GM12878 (cell line): Measurements from ENCODE around the gene AP3B1. TPM values are rescaled to one million over a fixed set of nuclear protein-coding genes. Genes with fewer than 3 reads are reported as not detected.

Experiments used
- CBX5 ChIP-seq: sonication (generic); IDR thresholded peaks from 2 replicates; pipeline ENCODE4 v1.6.1; 2016; ENCODE audit warnings: low read depth, moderate library complexity, mild to moderate bottlenecking, inconsistent platforms
- E4F1 ChIP-seq: fragments of 450-650 bp; IDR thresholded peaks from 2 replicates; pipeline ENCODE4 v1.6.1; 2018; ENCODE audit warnings: borderline replicate concordance, mild to moderate bottlenecking; ENCODE audit not compliant: partially characterized antibody
- EGR1 ChIP-seq, 2 experiments: IDR thresholded peaks; 1 replicate in 1 of 2; 2 replicates in 1 of 2; pipeline ENCODE4 v1.6.1; 2011 to 2012; ENCODE audit warnings: low read depth in 2 of 2, low read length in 2 of 2, borderline replicate concordance in 1 of 2, mild to moderate bottlenecking in 1 of 2, moderate library complexity in 1 of 2
- EP300 ChIP-seq, 2 experiments: fragments of 150-350 bp in 1 of 2; IDR thresholded peaks; 2 replicates each; pipeline ENCODE4 v1.6.1; 2011 to 2012; ENCODE audit warnings: low read depth in 2 of 2, low read length in 2 of 2, borderline replicate concordance in 1 of 2, improper control_type of control experiment in 1 of 2, inconsistent platforms in 1 of 2; ENCODE audit not compliant: control insufficient read depth in 1 of 2
- IRF3 ChIP-seq: fragments of 450-650 bp; IDR thresholded peaks from 2 replicates; pipeline ENCODE4 v1.6.1; 2014; ENCODE audit warnings: mild to moderate bottlenecking
- RELA ChIP-seq: fragments of 450-650 bp; IDR thresholded peaks from 2 replicates; pipeline ENCODE4 v1.8.0; 2014; ENCODE audit warnings: borderline replicate concordance; ENCODE audit not compliant: partially characterized antibody
- YY1 ChIP-seq: IDR thresholded peaks from 2 replicates; pipeline ENCODE4 v1.6.1; 2011; ENCODE audit warnings: low read depth, mild to moderate bottlenecking, low read length
- ZNF207 ChIP-seq: fragments of 450-650 bp; IDR thresholded peaks from 2 replicates; pipeline ENCODE4 v1.6.1; 2014; ENCODE audit warnings: antibody characterized with exemption, mild to moderate bottlenecking, borderline replicate concordance
- polyA plus RNA-seq, 11 experiments: library from polyadenylated mRNA; depleted of rRNA in 4 of 11; unstranded in 6 of 11; stranded (reverse) in 5 of 11; fragments of >200 nt; fragmentation: Nextera tagmentation in 4 of 11; fragmentation: Illumina TruSeq in 1 of 11; extraction: Ambion mirVana in 4 of 11; extraction: Trizol in 1 of 11; gene quantifications; 1 replicate in 1 of 11; 2 replicates in 10 of 11; pipeline versions ENCODE4 v1.2.1 to v1.2.3, GENCODE V29; 2011 to 2016; ENCODE audit warnings: inconsistent platforms in 2 of 11, missing spikeins in 2 of 11, low read depth in 1 of 11
- total RNA-seq, 4 experiments: library from RNA; depleted of rRNA in 3 of 4; stranded (reverse); fragments of >200 nt in 3 of 4; fragmentation: Illumina TruSeq in 1 of 4; extraction: Trizol in 1 of 4; gene quantifications; 2 replicates each; pipeline versions ENCODE4 v1.2.1 to v1.2.3, GENCODE V29; 2013 to 2021

Gene AP3B1
- total and polyA plus RNA-seq, 10 of the 15 experiments (the other 5 are each of a cell fraction or from before 2014, with no cell fraction given): 30.9 to 70.8 (median 46.0) TPM

- TF ChIP-seq E4F1: no peak
- no peak for TF ChIP-seq IRF3
- TF ChIP-seq EGR1 (IDR thresholded peaks at IDR 0.05; ENCODE audit: borderline replicate concordance in 1 of 2, low read depth in 2 of 2, low read length in 2 of 2): no peak
- TF ChIP-seq ZNF207: no peak
- no peak for TF ChIP-seq CBX5
- TF ChIP-seq YY1: no peak
- TF ChIP-seq EP300 (IDR thresholded peaks at IDR 0.05; ENCODE audit: borderline replicate concordance in 1 of 2, control insufficient read depth in 1 of 2, low read depth in 2 of 2, low read length in 2 of 2): no peak
- TF ChIP-seq RELA: no peak
- TF ChIP-seq, all 136 proteins: peak for 0
Observed at GRCh38 chr5:78016863-78017529, 277.5 kb downstream of the AP3B1 start (continued).
